ENCODE measurements around the gene KIF6.

KIF6 gene

GRCh38 chr6:39415482-39415881 lies 309.7 kb downstream of the KIF6 start:
- DNase-seq, result no peak

DNA sequence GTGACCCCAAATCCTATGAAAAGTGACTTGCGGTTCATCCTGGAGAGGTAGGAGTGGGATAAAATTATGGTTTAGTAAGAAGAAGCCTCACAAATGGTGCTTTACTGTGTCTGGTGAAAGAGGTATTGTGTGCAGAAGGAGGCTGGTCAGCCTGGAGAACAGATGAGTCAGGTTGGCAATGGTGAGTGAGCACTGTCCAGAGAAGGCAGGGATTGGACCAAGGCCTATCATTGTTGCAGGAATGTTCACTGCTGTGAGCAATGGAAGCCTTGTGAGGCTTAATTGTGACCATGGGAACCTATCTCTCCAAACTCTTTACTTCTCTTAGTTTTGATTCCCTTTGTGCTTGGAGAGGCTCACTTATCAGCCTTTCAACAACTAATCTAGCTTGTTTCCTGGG lies 313.7 kb downstream of the KIF6 start:
- DNase-seq, result no peak

DNA sequence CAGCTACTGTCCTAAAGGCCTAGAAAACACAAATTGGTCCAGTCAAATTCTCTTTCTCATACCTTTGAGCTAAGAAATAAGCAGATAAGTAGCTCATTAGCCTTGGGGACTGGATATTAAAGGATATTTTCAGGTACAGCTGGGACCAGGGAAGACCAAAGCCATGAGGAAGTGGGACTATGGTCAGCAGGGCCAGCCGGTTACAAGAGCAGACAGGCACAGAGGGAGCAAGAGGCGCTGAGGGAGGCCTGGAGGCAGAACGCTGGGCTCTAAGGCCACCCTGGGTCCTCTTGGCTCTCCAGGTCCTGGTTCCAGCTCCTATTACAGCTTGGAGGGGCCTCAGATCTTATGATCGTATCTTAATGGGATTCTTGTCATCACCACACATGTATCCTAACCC lies 314.2 kb downstream of the KIF6 start:
- no peak for DNase-seq

DNA sequence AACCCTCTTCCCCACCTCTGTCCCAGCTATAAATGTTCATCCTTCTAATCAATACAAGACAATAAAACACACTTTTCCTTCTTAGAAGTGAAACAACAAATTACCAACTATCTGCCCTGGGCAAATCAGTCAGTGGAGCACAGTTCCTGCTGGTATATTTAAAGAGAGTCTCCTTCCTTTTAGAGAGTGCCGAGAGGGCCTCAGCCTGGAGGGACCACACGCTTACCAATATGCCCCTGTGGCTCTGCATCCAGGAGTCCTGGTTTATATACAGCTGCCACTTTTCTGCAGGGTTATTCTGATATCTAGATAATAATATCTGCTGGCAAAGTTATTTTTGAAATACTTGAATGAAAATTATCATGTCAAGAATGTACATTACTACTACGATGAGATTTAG lies 315.3 kb downstream of the KIF6 start:
- no peak for DNase-seq

DNA sequence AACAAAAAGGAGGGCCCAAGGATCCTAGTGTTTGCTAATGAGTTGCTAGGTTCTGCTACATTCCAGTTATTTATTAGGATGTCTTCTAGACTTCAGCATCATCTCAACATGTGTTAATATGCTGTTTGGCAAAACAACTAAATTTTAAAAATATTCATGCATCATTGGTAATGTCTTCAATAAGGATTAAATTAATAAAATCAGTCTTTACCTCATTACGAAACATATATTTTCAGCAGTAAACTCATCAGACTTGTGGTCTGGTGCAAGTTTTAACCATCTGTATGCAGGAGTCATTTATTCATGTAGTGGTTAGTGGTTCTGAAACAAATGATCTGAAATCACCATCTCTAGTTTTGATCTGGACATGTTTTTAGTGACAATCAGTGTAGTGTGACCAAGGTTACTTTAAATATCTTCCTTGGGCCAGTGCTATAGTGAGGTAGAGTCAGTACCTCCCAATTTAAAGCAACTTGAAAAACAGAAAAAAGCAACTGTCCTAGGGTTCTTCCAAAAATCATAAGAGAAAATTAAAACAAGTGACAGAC lies 317.7 kb downstream of the KIF6 start:
- no peak for DNase-seq

GRCh38 chr6:39404312-39404711 lies 320.9 kb downstream of the KIF6 start:
- no peak for DNase-seq

DNA sequence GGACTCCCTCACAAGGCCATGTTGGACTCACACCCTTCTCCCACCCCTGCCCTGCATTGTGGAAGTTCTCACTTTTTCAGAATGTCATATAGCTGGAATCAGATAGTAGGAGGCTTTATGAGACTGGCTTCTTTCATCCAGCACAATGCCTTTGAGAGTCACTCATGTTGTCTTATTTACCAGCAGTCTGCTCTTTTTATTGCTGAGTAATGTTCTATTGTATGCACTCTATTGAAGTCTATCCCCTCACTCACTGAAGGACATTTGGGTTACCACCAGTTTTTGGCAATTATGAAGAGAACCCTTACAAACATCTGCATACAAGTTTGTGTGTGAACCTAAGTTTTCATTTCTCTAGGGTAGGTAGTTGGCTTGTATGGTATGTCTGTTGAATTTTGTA lies 321.9 kb downstream of the KIF6 start:
- DNase-seq, result no peak

- no peak for DNase-seq
These were observed 322.9 kb downstream of the KIF6 start for GRCh38 chr6:39402239-39402751.

- no peak for DNase-seq
These were observed 323.8 kb downstream of the KIF6 start for GRCh38 chr6:39401376-39401775.

DNA sequence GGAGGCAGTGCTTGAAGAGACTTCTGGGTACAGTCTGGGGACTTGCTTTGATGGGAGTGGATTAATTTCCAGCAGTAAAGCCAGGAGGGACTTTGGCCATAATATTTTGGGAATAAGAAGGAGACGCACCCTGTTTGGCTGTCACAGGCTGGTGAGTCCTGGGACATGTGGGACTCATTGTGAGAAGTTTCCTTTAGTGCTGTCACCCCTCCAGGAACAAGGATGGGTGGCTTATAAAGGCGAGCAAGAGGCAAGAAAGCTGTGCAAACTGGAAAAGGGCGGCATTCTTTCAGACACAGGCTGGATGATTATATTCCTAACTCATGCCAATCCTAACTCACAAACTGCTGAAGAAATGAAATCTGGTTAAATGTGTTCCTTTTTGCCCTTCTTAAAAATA lies 325.2 kb downstream of the KIF6 start:
- no peak for DNase-seq

GRCh38 chr6:39396854-39397253 lies 328.4 kb downstream of the KIF6 start:
- no peak for DNase-seq

- DNase-seq, result no peak
These were observed 332.1 kb downstream of the KIF6 start for GRCh38 chr6:39393075-39393474.

GRCh38 chr6:39391182-39391581 lies 334.0 kb downstream of the KIF6 start:
- no peak for DNase-seq

DNA sequence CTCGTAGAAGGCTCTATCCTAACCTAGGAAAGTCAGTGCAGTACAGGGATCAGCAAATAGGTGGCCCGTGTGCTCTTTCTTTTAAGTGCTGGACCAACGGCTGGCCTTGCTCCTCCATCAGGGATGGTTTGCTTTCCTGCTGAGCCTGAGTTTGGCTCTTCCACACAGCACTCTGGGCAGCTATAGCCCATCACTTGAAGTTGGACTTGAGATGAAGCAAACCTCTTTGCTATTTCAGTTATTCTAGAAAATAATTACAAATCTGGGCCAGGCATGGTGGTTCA lies 335.8 kb downstream of the KIF6 start:
- DNase-seq, result no peak

GRCh38 chr6:39388606-39389483 lies 336.4 kb downstream of the KIF6 start:
- DNase-seq, result no peak

- no peak for DNase-seq
These were observed 337.4 kb downstream of the KIF6 start for GRCh38 chr6:39387785-39388184.

GRCh38 chr6:39386487-39386886 lies 338.7 kb downstream of the KIF6 start:
- no peak for DNase-seq

DNA sequence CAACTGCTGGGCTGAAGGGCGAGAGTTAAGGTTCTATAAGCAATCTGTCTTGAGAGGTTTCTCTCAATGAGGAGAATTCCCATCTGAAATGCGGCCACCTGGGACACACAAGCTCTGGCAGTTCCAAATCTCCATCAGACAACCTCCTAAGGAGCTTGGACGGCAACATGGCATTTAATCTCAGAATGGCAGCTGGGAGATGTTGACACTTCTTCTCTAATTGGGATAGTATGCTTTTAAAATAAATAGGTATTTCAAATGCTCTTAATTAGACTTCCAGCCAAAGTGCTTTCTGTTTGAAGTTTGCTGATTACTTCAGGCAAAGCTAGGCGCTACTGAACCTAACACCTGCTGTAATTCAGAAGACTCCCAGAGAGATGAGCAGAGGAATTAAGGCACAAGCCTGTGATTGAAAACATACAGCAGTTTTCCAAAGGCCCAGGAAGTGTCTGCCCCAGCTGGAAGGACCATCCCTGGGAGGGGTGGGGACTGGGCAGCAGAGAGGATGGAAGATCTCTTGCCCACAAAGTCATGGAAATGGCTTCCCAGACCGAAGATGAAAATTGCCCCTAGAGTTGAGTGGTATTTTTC lies 343.6 kb downstream of the KIF6 start:
- DNase-seq, result no peak

DNA sequence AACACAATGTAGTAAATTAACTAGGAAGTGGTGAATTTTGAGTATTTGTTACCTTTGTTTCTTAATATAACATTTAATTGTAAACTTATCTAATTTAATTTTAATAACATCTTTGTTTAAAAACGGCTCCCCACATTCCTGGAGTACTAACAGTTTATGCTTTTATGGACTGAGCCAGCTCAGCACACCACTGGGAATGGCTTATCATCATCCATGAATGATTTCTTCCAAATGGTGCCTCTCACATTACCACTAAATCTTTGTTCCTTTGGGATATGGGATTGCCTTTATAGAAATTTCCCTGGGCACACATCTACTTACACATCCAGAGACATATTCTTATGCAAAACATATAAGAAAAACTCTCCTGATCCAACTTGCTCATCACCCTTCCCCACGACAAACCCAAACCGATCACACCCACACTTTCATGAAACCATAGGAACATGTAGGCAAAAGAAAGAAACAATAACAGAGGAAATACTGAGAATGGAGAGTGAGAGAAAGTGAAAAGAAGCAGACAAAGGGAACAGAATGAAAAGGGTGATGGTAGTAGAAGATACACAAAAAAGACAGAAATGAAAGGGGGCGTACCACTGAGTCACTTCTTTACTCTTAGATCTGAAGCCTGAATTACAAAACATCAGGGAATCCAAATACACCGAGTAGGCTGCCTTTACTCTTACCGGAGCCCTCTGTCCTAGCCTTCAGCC lies 344.2 kb downstream of the KIF6 start:
- no peak for DNase-seq

DNA sequence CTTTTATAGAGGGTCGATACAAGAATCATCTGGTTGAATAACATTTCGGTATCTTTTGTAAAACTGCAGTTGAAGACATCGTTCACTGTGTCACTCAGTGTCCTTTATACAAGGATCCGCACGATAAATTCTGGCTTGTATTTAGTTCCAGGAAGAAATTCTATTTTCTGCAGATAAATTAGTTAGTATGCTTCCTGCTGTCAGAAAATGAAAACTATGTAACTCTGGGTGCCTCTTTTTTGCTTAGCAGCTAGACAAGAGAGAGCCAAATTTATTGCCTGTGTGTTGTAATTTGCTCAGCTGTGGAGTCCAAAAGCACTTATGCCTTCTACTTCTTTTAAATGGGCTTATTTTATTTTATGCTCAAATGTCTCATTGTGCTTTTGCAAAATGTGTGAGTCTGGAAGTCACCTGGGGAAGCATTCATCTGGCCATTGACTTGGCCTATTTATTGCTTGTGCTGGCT lies 346.2 kb downstream of the KIF6 start:
- no peak for DNase-seq

DNA sequence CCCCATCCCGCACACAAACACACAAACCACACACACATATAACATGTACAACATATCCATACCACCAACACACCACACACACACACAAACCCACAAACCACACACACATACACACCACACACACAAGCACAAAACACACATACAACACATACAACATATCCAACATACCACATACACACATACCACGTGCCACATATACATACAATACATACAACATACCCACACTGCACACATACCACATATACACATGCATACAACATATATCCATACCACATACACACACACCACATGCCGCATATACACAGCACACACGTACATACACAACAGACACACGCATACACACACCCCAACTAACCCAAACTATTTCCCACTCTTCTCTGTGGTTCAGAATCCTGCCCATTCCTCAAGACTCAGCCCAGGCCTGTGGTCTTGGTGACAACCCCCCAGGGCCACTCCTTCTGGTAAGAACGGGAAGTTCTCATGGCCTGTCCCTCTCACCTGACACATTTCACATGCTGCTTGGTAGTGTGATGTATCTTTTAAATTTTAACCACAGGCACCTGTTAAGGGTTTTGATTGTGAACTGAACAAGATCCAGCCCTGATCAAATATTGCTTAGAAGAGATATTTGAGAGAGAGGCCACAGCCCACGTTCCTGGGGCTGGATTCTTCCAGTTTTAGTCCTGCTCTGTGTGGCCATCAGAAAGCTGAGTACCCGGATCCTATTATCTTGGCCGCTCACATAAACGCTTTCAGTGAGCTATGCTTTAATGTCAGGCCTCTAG lies 346.8 kb downstream of the KIF6 start:
- no peak for DNase-seq

DNA sequence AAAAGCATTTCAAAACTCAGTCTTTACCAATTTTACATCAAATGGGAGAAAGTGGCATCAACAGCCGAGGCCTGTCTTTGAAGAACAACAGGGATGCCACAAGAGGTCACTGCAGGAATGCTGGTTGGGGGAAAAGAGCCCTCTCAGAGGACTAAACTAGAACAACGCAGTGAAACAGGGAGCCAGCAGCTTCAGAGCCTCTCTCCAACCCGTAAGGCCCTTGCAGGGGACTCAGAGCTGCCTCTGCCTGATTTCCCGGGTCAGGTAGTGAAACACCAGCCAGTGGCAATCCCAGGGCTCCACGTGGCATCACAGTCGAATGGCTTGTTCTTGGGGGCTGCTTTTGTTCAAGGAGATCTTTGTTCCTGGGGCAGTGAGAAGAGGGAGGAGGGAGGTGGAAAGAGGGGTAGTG lies 347.7 kb downstream of the KIF6 start:
- peak in 1 of 2 donors; percentile 24 for DNase-seq

GRCh38 chr6:39375405-39375804 lies 349.8 kb downstream of the KIF6 start:
- DNase-seq, result no peak

Measured in inflammatory macrophage (primary cell).